K562 (cell line): Measurements from ENCODE around the gene PRICKLE2. TPM values are rescaled to one million over a fixed set of nuclear protein-coding genes. Genes with fewer than 3 reads are reported as not detected.
A peak's percentile ranks its signal among the peaks of the same experiment; 100 is the strongest.

ENCODE experiments used
- ATAC-seq: fragments of 200-7000 bp; cut with Tn5 transposase; 3 replicates; pipeline ENCODE4 v1.9.1; 2020; ENCODE audit warnings: moderate library complexity
- BruUV-seq: library from RNA; stranded (reverse); fragments of 400-500 nt; replicated peaks from 2 replicates; lab custom pipeline; 2021; lab: Mats Ljungman, UMichigan
- CTCF ChIA-PET: fragments of 300-600 bp; formaldehyde crosslinking; extraction: SDS; loops from one replicate; lab custom pipeline; 2021; ENCODE audit warnings: low intra/inter-chr PET ratio; lab: Yijun Ruan, JAX
- POLR2A ChIA-PET: fragments of 300-600, 350-650 bp; sonication (Branson Sonifier 250); formaldehyde crosslinking; extraction: SDS; loops from one replicate; lab custom pipeline; 2021; ENCODE audit warnings: antibody characterized with exemption, inconsistent platforms; lab: Yijun Ruan, JAX
- DNase-seq, 4 experiments: peaks; one replicate each; pipeline versions ENCODE4 v3.0.0 to v3.0.0-alpha.2; 2011 to 2018; ENCODE audit warnings: low spot score in 3 of 4, mixed read lengths in 3 of 4; ENCODE audit errors: extremely low read depth in 1 of 4
- FAIRE-seq: peaks from 2 replicates; lab custom pipeline; 2011; peaks lifted over from hg19 to GRCh38; lab: Jason Lieb, UNC
- H2AFZ ChIP-seq: 2 replicates; pipeline ENCODE4 v1.6.0; 2011; ENCODE audit warnings: low read depth, low read length, control low read depth, inconsistent platforms
- H3K27ac ChIP-seq: fragments of 200-600 bp; 3 replicates; pipeline ENCODE4 v1.8.0; 2011; ENCODE audit warnings: low read depth, mild to moderate bottlenecking, control low read depth, inconsistent platforms, low read length, moderate library complexity, mixed read lengths; ENCODE audit errors: extremely low read depth
- H3K27me3 ChIP-seq, 2 experiments: fragments of 300-600 bp in 1 of 2; 2 replicates in 1 of 2; 3 replicates in 1 of 2; pipeline versions ENCODE4 v1.6.0 to v1.8.0; 2011; ENCODE audit warnings: inconsistent platforms in 2 of 2, low read length in 2 of 2, mild to moderate bottlenecking in 1 of 2, mixed read lengths in 1 of 2, moderate library complexity in 1 of 2; ENCODE audit not compliant: control insufficient read depth in 2 of 2, insufficient read depth in 2 of 2
- H3K36me3 ChIP-seq: fragments of 300-600 bp; 3 replicates; pipeline ENCODE4 v1.8.0; 2011; ENCODE audit warnings: mild to moderate bottlenecking, low read length, inconsistent platforms; ENCODE audit not compliant: control insufficient read depth, insufficient read depth
- H3K4me1 ChIP-seq, 2 experiments: fragments of 200-600 bp in 1 of 2; replicated peaks in 1 of 2; 2 replicates in 1 of 2; 3 replicates in 1 of 2; pipeline versions ENCODE4 v1.5.1 to v1.8.0; 2011; ENCODE audit warnings: inconsistent platforms in 2 of 2, low read length in 2 of 2, mild to moderate bottlenecking in 1 of 2, mixed read lengths in 1 of 2, moderate library complexity in 1 of 2; ENCODE audit not compliant: control insufficient read depth in 2 of 2, insufficient read depth in 2 of 2
- H3K4me2 ChIP-seq: 2 replicates; pipeline ENCODE4 v1.6.1; 2011; ENCODE audit warnings: low read length, control low read depth, inconsistent platforms, mixed read lengths; ENCODE audit not compliant: insufficient read depth
- H3K4me3 ChIP-seq: fragments of 200-600 bp; sonication (generic), shearing (Covaris generic); 2 replicates; pipeline ENCODE4 v1.5.1; 2016; ENCODE audit warnings: control low read depth, inconsistent platforms
- H3K79me2 ChIP-seq: fragments of 200-600 bp; 3 replicates; pipeline ENCODE4 v1.8.0; 2011; ENCODE audit warnings: low read length, inconsistent platforms; ENCODE audit not compliant: control insufficient read depth, insufficient read depth
- H3K9ac ChIP-seq, 2 experiments: 2 replicates each; pipeline versions ENCODE4 v1.6.0 to v1.6.1; 2011; ENCODE audit warnings: low read depth in 2 of 2, low read length in 2 of 2, control low read depth in 1 of 2, inconsistent platforms in 1 of 2, mild to moderate bottlenecking in 1 of 2, mixed read lengths in 1 of 2; ENCODE audit not compliant: insufficient read depth in 1 of 2
- H3K9me1 ChIP-seq: one replicate; pipeline ENCODE4 v1.6.0; 2011; ENCODE audit warnings: inconsistent platforms, mild to moderate bottlenecking, low read length, moderate library complexity; ENCODE audit not compliant: control insufficient read depth, insufficient read depth
- H3K9me3 ChIP-seq: replicated peaks from 2 replicates; pipeline ENCODE4 v1.5.1; 2011; ENCODE audit warnings: low read depth, low read length, inconsistent platforms; ENCODE audit not compliant: control insufficient read depth, insufficient read depth
- H4K20me1 ChIP-seq: replicated peaks from 2 replicates; pipeline ENCODE4 v1.6.1; 2011; ENCODE audit warnings: low read length, inconsistent platforms, mixed read lengths; ENCODE audit not compliant: control insufficient read depth, insufficient read depth
- KAT8 ChIP-seq: fragments of 450-650 bp; IDR thresholded peaks from 2 replicates; pipeline ENCODE4 v1.6.1; 2016; ENCODE audit warnings: low read depth, mild to moderate bottlenecking
- NFE2 ChIP-seq: IDR thresholded peaks from 2 replicates; pipeline ENCODE4 v1.6.1; 2014; ENCODE audit warnings: antibody characterized with exemption, low read depth
- PPARD ChIP-seq: fragments of 250-450 bp; sonication (Bioruptor Pico); IDR thresholded peaks from 2 replicates; pipeline ENCODE4 v1.8.0; 2022; ENCODE audit warnings: inconsistent platforms, mild to moderate bottlenecking, moderate library complexity
- ZBTB11 ChIP-seq, 3 experiments: fragments of 200-800 bp in 1 of 3; fragments of 250-450 bp in 1 of 3; fragments of 450-650 bp in 1 of 3; sonication (Bioruptor Pico) in 1 of 3; sonication (Bioruptor generic) in 1 of 3; formaldehyde crosslinking in 1 of 3; IDR thresholded peaks; 2 replicates each; pipeline versions ENCODE4 v1.6.1 to v1.8.0; 2016 to 2022; ENCODE audit warnings: mild to moderate bottlenecking in 2 of 3, missing genetic modification characterization in 2 of 3, missing compliant biosample characterization in 1 of 3, moderate library complexity in 1 of 3
- WGBS: fragments of 100-300 bp; shearing (Covaris generic); methylation state at CpG from one replicate; pipeline ENCODE4 v1.1.6; 2016; ENCODE audit warnings: low coverage, mixed read lengths; ENCODE audit not compliant: insufficient coverage; ENCODE audit errors: missing lambda C conversion rate; 5-methylcytosine and 5-hydroxymethylcytosine counted together
- in situ Hi-C: fragments of 300-500 bp; cut with MboI; formaldehyde crosslinking; loops from 4 replicates; pipeline ENCODE4 v1.15.0; 2018; ENCODE audit warnings: inconsistent platforms, mixed read lengths
- intact Hi-C: fragments of 100-400 bp; cut with micrococcal nuclease; formaldehyde crosslinking; loops from 2 replicates; pipeline ENCODE4 v1.14.2; 2022
- polyA plus RNA-seq, 8 experiments: library from polyadenylated mRNA; depleted of rRNA in 4 of 8; stranded (reverse) in 5 of 8; unstranded in 3 of 8; fragments of >200 nt; fragmentation: Nextera tagmentation in 2 of 8; fragmentation: Illumina TruSeq in 1 of 8; extraction: Ambion mirVana in 2 of 8; extraction: Trizol in 1 of 8; gene quantifications; 2 replicates each; pipeline versions ENCODE4 v1.2.1 to v1.2.3, GENCODE V29; 2011 to 2014; ENCODE audit warnings: inconsistent platforms in 1 of 8, missing spikeins in 1 of 8
- total RNA-seq, 7 experiments: library from RNA; depleted of rRNA in 6 of 7; stranded (reverse); fragments of >200 nt in 6 of 7; fragmentation: Illumina TruSeq in 2 of 7; extraction: Trizol in 2 of 7; gene quantifications; 2 replicates each; pipeline versions ENCODE4 v1.2.1 to v1.2.3, GENCODE V29; 2011 to 2021; ENCODE audit warnings: low replicate concordance in 1 of 7

Gene PRICKLE2
- total and polyA plus RNA-seq, 9 of the 15 experiments (the other 6 are each of a cell fraction or from before 2014, with no cell fraction given), result 0.07 to 0.09 TPM; not detected in 7

DNA sequence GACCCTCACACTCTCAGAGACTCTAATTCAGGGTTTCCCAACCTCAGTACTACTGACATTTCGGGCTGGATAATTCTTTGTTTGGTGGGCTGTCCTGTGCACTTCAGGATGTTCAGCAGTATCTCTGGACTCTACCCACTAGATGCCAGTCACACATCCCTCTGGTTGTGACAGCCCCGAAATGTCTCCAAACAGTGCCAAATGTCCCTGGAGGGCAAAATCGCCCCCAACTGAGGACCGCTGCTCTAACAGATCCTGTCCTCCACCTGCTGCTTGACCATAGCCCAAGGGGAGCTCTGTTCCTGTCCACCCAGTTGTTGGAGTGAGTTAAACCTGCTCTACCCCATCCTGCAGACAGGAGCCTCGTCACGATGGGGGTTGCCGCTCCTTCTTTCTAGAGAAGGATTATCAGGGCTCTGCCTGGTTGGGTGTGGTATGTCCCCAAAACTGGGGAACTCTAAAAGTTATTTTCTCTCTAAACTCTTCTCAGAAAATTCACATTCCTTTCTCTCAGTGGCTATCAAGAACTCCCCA is 116.4 kb downstream of the PRICKLE2 start:
- Histone ChIP-seq H3K79me2 (no peaks in the 10 kb centered on the region), H3K27me3 (peaks cover 0 to 11% of the 10 kb centered on the region in 2 experiments; a peak in 1 of 5 replicates), H3K36me3 (no peaks in the 10 kb centered on the region), H3K4me3 (no peak overlapping the region), H3K4me2 (no peak overlapping the region), H3K4me1 (no peaks in the 10 kb centered on the region), H4K20me1 (no peaks in the 10 kb centered on the region), H3K9me1 (no peaks in the 10 kb centered on the region), H2AFZ (no peak overlapping the region), H3K27ac (no peak overlapping the region), H3K9ac (no peak overlapping the region), H3K9me3 (no peaks in the 10 kb centered on the region)
- ATAC-seq (no peak), FAIRE-seq (no peak), DNase-seq (no peak)
- ChIA-PET POLR2A (no interaction called here), CTCF (no interaction called here)
- in situ Hi-C loops, result no loop called here
- WGBS, result 0% methylated on average over 5 of the region's 7 CpGs
- no TSS peak for BruUV-seq
- intact Hi-C loops, result no loop called here
- TF ChIP-seq PPARD (CRISPR knock-in tag) (no peak), KAT8 (no peak), NFE2 (no peak), ZBTB11 (CRISPR knock-in tag; IDR thresholded peaks at IDR 0.05) (peak in 1 of 3 experiments; percentile 65; a peak in 1 of 6 replicates)
